IPS-18a (cell line): Measurements from ENCODE around the gene NEB.
"Not testable (repeated sequence)": the region's sequence is repeated elsewhere in the genome, so short reads cannot be mapped to it uniquely, and the experiment has no call there.

ENCODE experiments used
- H3K27ac ChIP-seq: one replicate; pipeline ENCODE4 v1.5.1; 2013; ENCODE audit warnings: low read length
- H3K27me3 ChIP-seq: one replicate; pipeline ENCODE4 v1.6.1; 2013; ENCODE audit warnings: mild to moderate bottlenecking, low read length; ENCODE audit not compliant: control insufficient read depth, insufficient read depth
- H3K36me3 ChIP-seq: one replicate; pipeline ENCODE4 v1.6.1; 2013; ENCODE audit warnings: low read depth, low read length; ENCODE audit not compliant: control insufficient read depth
- H3K4me1 ChIP-seq: one replicate; pipeline ENCODE4 v1.6.1; 2013; ENCODE audit warnings: low read depth, low read length; ENCODE audit not compliant: control insufficient read depth
- H3K4me3 ChIP-seq: one replicate; pipeline ENCODE4 v1.5.1; 2013; ENCODE audit warnings: low read length
- H3K9ac ChIP-seq: one replicate; pipeline ENCODE4 v1.6.1; 2013; ENCODE audit warnings: mild to moderate bottlenecking, low read length, moderate library complexity
- H3K9me3 ChIP-seq: one replicate; pipeline ENCODE4 v1.6.1; 2013; ENCODE audit warnings: low read depth, low read length; ENCODE audit not compliant: control insufficient read depth

NEB gene

GRCh38 chr2:151658081-151658480 is 76.2 kb downstream of the NEB start:
- Histone ChIP-seq H3K36me3 (no peaks in the 10 kb centered on the region), H3K27me3 (no peaks in the 10 kb centered on the region), H3K27ac (no peak overlapping the region), H3K4me3 (no peak overlapping the region), H3K9me3 (no peaks in the 10 kb centered on the region), H3K9ac (no peak overlapping the region), H3K4me1 (no peaks in the 10 kb centered on the region)

- Histone ChIP-seq H3K9me3 (no peaks in the 10 kb centered on the region), H3K9ac (no peak overlapping the region), H3K27me3 (no peaks in the 10 kb centered on the region), H3K27ac (no peak overlapping the region), H3K4me1 (no peaks in the 10 kb centered on the region), H3K36me3 (no peaks in the 10 kb centered on the region), H3K4me3 (no peak overlapping the region)
Observed at GRCh38 chr2:151657667-151658076, 76.6 kb downstream of the NEB start.

GRCh38 chr2:151655663-151656398 is 78.4 kb downstream of the NEB start:
- Histone ChIP-seq H3K27me3 (no peaks in the 10 kb centered on the region), H3K4me3 (no peak overlapping the region), H3K9me3 (no peaks in the 10 kb centered on the region), H3K27ac (no peak overlapping the region), H3K9ac (no peak overlapping the region), H3K4me1 (no peaks in the 10 kb centered on the region), H3K36me3 (no peaks in the 10 kb centered on the region)

GRCh38 chr2:151654891-151655290 is 79.4 kb downstream of the NEB start:
- H3K9me3 ChIP-seq: no peaks in the 10 kb centered on the region
- H3K9ac ChIP-seq: no peak overlapping the region
- H3K36me3 ChIP-seq: no peaks in the 10 kb centered on the region
- no peak overlapping the region for H3K4me3 ChIP-seq
- no peak overlapping the region for H3K27ac ChIP-seq
- no peaks in the 10 kb centered on the region for H3K4me1 ChIP-seq
- no peaks in the 10 kb centered on the region for H3K27me3 ChIP-seq

- Histone ChIP-seq H3K4me3 (no peak overlapping the region), H3K9me3 (no peaks in the 10 kb centered on the region), H3K27ac (no peak overlapping the region), H3K27me3 (no peaks in the 10 kb centered on the region), H3K36me3 (no peaks in the 10 kb centered on the region), H3K4me1 (no peaks in the 10 kb centered on the region), H3K9ac (no peak overlapping the region)
Observed at GRCh38 chr2:151654085-151654484, 80.2 kb downstream of the NEB start.

- Histone ChIP-seq H3K27ac (no peak overlapping the region), H3K9me3 (no peaks in the 10 kb centered on the region), H3K4me1 (no peaks in the 10 kb centered on the region), H3K36me3 (no peaks in the 10 kb centered on the region), H3K4me3 (no peak overlapping the region), H3K27me3 (no peaks in the 10 kb centered on the region), H3K9ac (no peak overlapping the region)
Observed at GRCh38 chr2:151651274-151651673, 83.0 kb downstream of the NEB start.

- no peaks in the 10 kb centered on the region for H3K36me3 ChIP-seq
- H3K9me3 ChIP-seq: no peaks in the 10 kb centered on the region
- H3K27me3 ChIP-seq: no peaks in the 10 kb centered on the region
- no peak overlapping the region for H3K27ac ChIP-seq
- H3K4me3 ChIP-seq: no peak overlapping the region
- H3K9ac ChIP-seq: no peak overlapping the region
- no peaks in the 10 kb centered on the region for H3K4me1 ChIP-seq
Observed at GRCh38 chr2:151650456-151650855, 83.8 kb downstream of the NEB start.

GRCh38 chr2:151649966-151650365 is 84.3 kb downstream of the NEB start:
- no peak overlapping the region for H3K9ac ChIP-seq
- H3K27me3 ChIP-seq: no peaks in the 10 kb centered on the region
- no peaks in the 10 kb centered on the region for H3K4me1 ChIP-seq
- no peak overlapping the region for H3K4me3 ChIP-seq
- no peak overlapping the region for H3K27ac ChIP-seq
- H3K9me3 ChIP-seq: no peaks in the 10 kb centered on the region
- H3K36me3 ChIP-seq: no peaks in the 10 kb centered on the region

- Histone ChIP-seq H3K4me1 (no peaks in the 10 kb centered on the region), H3K36me3 (no peaks in the 10 kb centered on the region), H3K27me3 (no peaks in the 10 kb centered on the region), H3K9ac (no peak overlapping the region), H3K9me3 (no peaks in the 10 kb centered on the region), H3K4me3 (no peak overlapping the region), H3K27ac (no peak overlapping the region)
Observed at GRCh38 chr2:151649400-151649799, 84.9 kb downstream of the NEB start.

GRCh38 chr2:151646512-151646911 is 87.8 kb downstream of the NEB start:
- not testable (repeated sequence) for H3K4me3 ChIP-seq, H3K4me1 ChIP-seq, H3K27me3 ChIP-seq, H3K9ac ChIP-seq, H3K36me3 ChIP-seq, H3K9me3 ChIP-seq, H3K27ac ChIP-seq

- H3K9me3 ChIP-seq: no peaks in the 10 kb centered on the region
Observed at GRCh38 chr2:151644580-151644979, 89.7 kb downstream of the NEB start.

GRCh38 chr2:151641895-151642294 is 92.4 kb downstream of the NEB start:
- not testable (repeated sequence) for H3K36me3 ChIP-seq, H3K9ac ChIP-seq, H3K4me1 ChIP-seq, H3K27ac ChIP-seq, H3K4me3 ChIP-seq, H3K9me3 ChIP-seq, H3K27me3 ChIP-seq

More at GRCh38 chr2:151644580-151644979, 89.7 kb downstream of the NEB start:
- H3K9ac ChIP-seq: no peak overlapping the region
- H3K27ac ChIP-seq: no peak overlapping the region
- H3K36me3 ChIP-seq: no peaks in the 10 kb centered on the region
- H3K4me1 ChIP-seq: no peaks in the 10 kb centered on the region
- no peaks in the 10 kb centered on the region for H3K27me3 ChIP-seq
- no peak overlapping the region for H3K4me3 ChIP-seq
